Epithelial cell of proximal tubule (primary cell): ENCODE results near the gene C20orf202. TPM values are rescaled to one million over a fixed set of nuclear protein-coding genes. Genes with fewer than 3 reads are reported as not detected.

Source experiments
- DNase-seq: peaks from one replicate; pipeline ENCODE4 v3.0.0-alpha.2; 2011; ENCODE audit warnings: low read depth
- H3K4me3 ChIP-seq: 2 replicates; pipeline ENCODE4 v1.5.1; 2011; ENCODE audit warnings: low read depth, mild to moderate bottlenecking, low read length
- CTCF ChIP-seq: conservative IDR thresholded peaks from 2 replicates; pipeline ENCODE4 v1.5.1; 2012; ENCODE audit warnings: low read depth, mild to moderate bottlenecking, low read length
- total RNA-seq: library from RNA; depleted of rRNA; stranded (reverse); fragments of >200 nt; gene quantifications from 2 replicates; pipeline ENCODE4 v1.2.3, GENCODE V29; 2015

The C20orf202 gene
- total RNA-seq, 1 donor from 2014 or later = not detected

GRCh38 chr20:1171461-1172093, 31.7 kb upstream of the C20orf202 start:
- TF ChIP-seq CTCF = no peak
- DNase-seq = no peak
- H3K4me3 ChIP-seq = no peak overlapping the region

- TF ChIP-seq CTCF = no peak
- no peak for DNase-seq
- H3K4me3 ChIP-seq = no peak overlapping the region
Observed at GRCh38 chr20:1173698-1174097, 29.6 kb upstream of the C20orf202 start.

- H3K4me3 ChIP-seq = no peak overlapping the region
- no peak for TF ChIP-seq CTCF
- DNase-seq = no peak
Observed at GRCh38 chr20:1174787-1175186, 28.5 kb upstream of the C20orf202 start.

GRCh38 chr20:1177680-1178079, 25.6 kb upstream of the C20orf202 start:
- TF ChIP-seq CTCF = peak; percentile 30
- H3K4me3 ChIP-seq = no peak overlapping the region
- DNase-seq = no peak

GRCh38 chr20:1178103-1178502, 25.2 kb upstream of the C20orf202 start:
- TF ChIP-seq CTCF = no peak
- no peak overlapping the region for H3K4me3 ChIP-seq
- no peak for DNase-seq

- DNase-seq = no peak
- TF ChIP-seq CTCF = no peak
- H3K4me3 ChIP-seq = no peak overlapping the region
Observed at GRCh38 chr20:1178623-1179022, 24.6 kb upstream of the C20orf202 start.

- no peak overlapping the region for H3K4me3 ChIP-seq
- no peak for DNase-seq
- TF ChIP-seq CTCF = no peak
Observed at GRCh38 chr20:1180949-1181348, 22.3 kb upstream of the C20orf202 start.
